ENCODE measurements around the gene ATXN1.

DNA sequence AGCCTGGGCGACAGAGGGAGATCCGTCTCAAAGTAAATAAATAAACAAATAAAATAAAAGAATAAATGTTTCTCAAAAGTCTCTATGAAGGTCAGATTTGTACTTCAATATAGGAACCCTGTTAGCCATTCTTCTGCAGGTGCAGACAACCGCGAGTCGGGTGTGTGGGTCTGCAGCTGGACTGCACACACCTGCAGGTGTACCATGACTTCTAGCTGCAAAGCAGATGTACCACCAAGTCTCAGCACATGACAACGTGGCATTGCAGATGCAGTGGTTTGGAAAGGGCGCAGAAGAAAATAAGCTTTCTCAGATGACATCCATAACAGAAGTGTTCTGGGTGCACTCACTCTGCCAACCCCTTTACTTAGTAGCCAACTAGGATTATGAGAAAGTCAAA, 239.7 kb downstream of the ATXN1 start:
- TF ChIP-seq EZH2 (IDR thresholded peaks at IDR 0.05; ENCODE audit: low read length, unreplicated experiment): no peak
- TF ChIP-seq, protein P1, sequence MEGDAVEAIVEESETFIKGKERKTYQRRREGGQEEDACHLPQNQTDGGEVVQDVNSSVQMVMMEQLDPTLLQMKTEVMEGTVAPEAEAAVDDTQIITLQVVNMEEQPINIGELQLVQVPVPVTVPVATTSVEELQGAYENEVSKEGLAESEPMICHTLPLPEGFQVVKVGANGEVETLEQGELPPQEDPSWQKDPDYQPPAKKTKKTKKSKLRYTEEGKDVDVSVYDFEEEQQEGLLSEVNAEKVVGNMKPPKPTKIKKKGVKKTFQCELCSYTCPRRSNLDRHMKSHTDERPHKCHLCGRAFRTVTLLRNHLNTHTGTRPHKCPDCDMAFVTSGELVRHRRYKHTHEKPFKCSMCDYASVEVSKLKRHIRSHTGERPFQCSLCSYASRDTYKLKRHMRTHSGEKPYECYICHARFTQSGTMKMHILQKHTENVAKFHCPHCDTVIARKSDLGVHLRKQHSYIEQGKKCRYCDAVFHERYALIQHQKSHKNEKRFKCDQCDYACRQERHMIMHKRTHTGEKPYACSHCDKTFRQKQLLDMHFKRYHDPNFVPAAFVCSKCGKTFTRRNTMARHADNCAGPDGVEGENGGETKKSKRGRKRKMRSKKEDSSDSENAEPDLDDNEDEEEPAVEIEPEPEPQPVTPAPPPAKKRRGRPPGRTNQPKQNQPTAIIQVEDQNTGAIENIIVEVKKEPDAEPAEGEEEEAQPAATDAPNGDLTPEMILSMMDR (conservative IDR thresholded peaks at IDR 0.05; ENCODE audit: low read depth, low read length): no peak
- TF ChIP-seq EZH2phosphoT487 (IDR thresholded peaks at IDR 0.05; ENCODE audit: borderline replicate concordance, low read length): no peak

Data from PC-3 (cell line).